Coronary artery (tissue), 2 donors: Measurements from ENCODE around the gene CERT1.

ENCODE experiments used
- DNase-seq: peaks from one replicate; pipeline ENCODE4 v3.0.0-alpha.2; 2017; ENCODE audit warnings: low spot score
- H3K27ac ChIP-seq, 2 donors: fragments of 200-600 bp; sonication (generic); one replicate each; pipeline ENCODE4 v1.5.1; 2016 to 2019
- H3K4me3 ChIP-seq: fragments of 200-600 bp; sonication (generic); 2 replicates; pipeline ENCODE4 v1.5.1; 2016; ENCODE audit warnings: mild to moderate bottlenecking, moderate library complexity
- TF ChIP-seq, protein P1 (sequence below): fragments of 200-600 bp; sonication (generic); IDR thresholded peaks from one replicate; pipeline ENCODE4 v1.5.1; 2019; ENCODE audit warnings: antibody characterized with exemption

CERT1 gene

GRCh38 chr5:75366787-75367186, 144.6 kb downstream of the CERT1 start:
- H3K4me3 ChIP-seq = no peak overlapping the region
- H3K27ac ChIP-seq = no peak overlapping the region
- no peak for DNase-seq
- TF ChIP-seq, protein P1, sequence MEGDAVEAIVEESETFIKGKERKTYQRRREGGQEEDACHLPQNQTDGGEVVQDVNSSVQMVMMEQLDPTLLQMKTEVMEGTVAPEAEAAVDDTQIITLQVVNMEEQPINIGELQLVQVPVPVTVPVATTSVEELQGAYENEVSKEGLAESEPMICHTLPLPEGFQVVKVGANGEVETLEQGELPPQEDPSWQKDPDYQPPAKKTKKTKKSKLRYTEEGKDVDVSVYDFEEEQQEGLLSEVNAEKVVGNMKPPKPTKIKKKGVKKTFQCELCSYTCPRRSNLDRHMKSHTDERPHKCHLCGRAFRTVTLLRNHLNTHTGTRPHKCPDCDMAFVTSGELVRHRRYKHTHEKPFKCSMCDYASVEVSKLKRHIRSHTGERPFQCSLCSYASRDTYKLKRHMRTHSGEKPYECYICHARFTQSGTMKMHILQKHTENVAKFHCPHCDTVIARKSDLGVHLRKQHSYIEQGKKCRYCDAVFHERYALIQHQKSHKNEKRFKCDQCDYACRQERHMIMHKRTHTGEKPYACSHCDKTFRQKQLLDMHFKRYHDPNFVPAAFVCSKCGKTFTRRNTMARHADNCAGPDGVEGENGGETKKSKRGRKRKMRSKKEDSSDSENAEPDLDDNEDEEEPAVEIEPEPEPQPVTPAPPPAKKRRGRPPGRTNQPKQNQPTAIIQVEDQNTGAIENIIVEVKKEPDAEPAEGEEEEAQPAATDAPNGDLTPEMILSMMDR = no peak

GRCh38 chr5:75365740-75366139, 145.7 kb downstream of the CERT1 start:
- DNase-seq = no peak
- H3K27ac ChIP-seq = no peak overlapping the region
- no peak overlapping the region for H3K4me3 ChIP-seq
- TF ChIP-seq, protein P1 = no peak

- H3K4me3 ChIP-seq = no peak overlapping the region
- DNase-seq = no peak
- TF ChIP-seq, protein P1 = no peak
- no peak overlapping the region for H3K27ac ChIP-seq
These were observed 146.7 kb downstream of the CERT1 start for GRCh38 chr5:75364571-75365280.

GRCh38 chr5:75363726-75364495, 147.5 kb downstream of the CERT1 start:
- Histone ChIP-seq H3K27ac (no peak overlapping the region), H3K4me3 (no peak overlapping the region)
- TF ChIP-seq, protein P1 = no peak
- no peak for DNase-seq

- TF ChIP-seq, protein P1 = no peak
- DNase-seq = no peak
These were observed 148.3 kb downstream of the CERT1 start for GRCh38 chr5:75363111-75363510.

GRCh38 chr5:75362474-75362975, 148.9 kb downstream of the CERT1 start:
- no peak overlapping the region for H3K27ac ChIP-seq
- TF ChIP-seq, protein P1 = no peak
- no peak overlapping the region for H3K4me3 ChIP-seq
- DNase-seq = no peak

More at GRCh38 chr5:75363111-75363510, 148.3 kb downstream of the CERT1 start:
- H3K4me3 ChIP-seq = no peak overlapping the region
- no peak overlapping the region for H3K27ac ChIP-seq

GRCh38 chr5:75361310-75361709, 150.1 kb downstream of the CERT1 start:
- no peak overlapping the region for H3K4me3 ChIP-seq
- H3K27ac ChIP-seq = no peak overlapping the region
- no peak for DNase-seq
- TF ChIP-seq, protein P1 = no peak
